WTC11 (cell line): ENCODE results near the gene IFNA10. TPM values are rescaled to one million over a fixed set of nuclear protein-coding genes. Genes with fewer than 3 reads are reported as not detected.
A peak's percentile ranks its signal among the peaks of the same experiment; 100 is the strongest.

ENCODE experiments used
- ATAC-seq: fragments of 200-7000 bp; cut with Tn5 transposase; 2 replicates; pipeline ENCODE4 v1.10.0; 2021; ENCODE audit warnings: mild to moderate bottlenecking, moderate library complexity
- CTCF ChIA-PET: fragments of 300-600 bp; sonication (Branson Sonifier 250); formaldehyde crosslinking; loops from one replicate; lab custom pipeline; 2021; ENCODE audit warnings: antibody characterized with exemption; lab: Charles Lee
- POLR2A ChIA-PET: fragments of 350-600 bp; sonication (Branson Sonifier 250); formaldehyde crosslinking; loops from one replicate; lab custom pipeline; 2021; ENCODE audit warnings: antibody characterized with exemption; lab: Charles Lee
- DNase-seq: peaks from one replicate; pipeline ENCODE4 v3.0.0; 2021; ENCODE audit warnings: low spot score
- H3K27ac Mint-ChIP-seq: 2 replicates; pipeline ENCODE4 v1.8.0; 2021; ENCODE audit warnings: mixed read lengths
- H3K27me3 Mint-ChIP-seq: 2 replicates; pipeline ENCODE4 v1.8.0; 2021; ENCODE audit warnings: low read depth, mild to moderate bottlenecking, moderate library complexity, mixed read lengths
- H3K36me3 Mint-ChIP-seq: 2 replicates; pipeline ENCODE4 v1.8.0; 2021; ENCODE audit warnings: mixed read lengths
- H3K4me1 Mint-ChIP-seq: 2 replicates; pipeline ENCODE4 v1.8.0; 2022; ENCODE audit warnings: mixed read lengths
- H3K4me3 Mint-ChIP-seq: 2 replicates; pipeline ENCODE4 v1.8.0; 2021; ENCODE audit warnings: mild to moderate bottlenecking, moderate library complexity, mixed read lengths
- H3K9me3 Mint-ChIP-seq: 2 replicates; pipeline ENCODE4 v1.8.0; 2021; ENCODE audit warnings: mixed read lengths
- FOXK1 ChIP-seq: sonication (generic); formaldehyde crosslinking; IDR thresholded peaks from 2 replicates; pipeline ENCODE4 v1.8.0; 2022; ENCODE audit warnings: mild to moderate bottlenecking, moderate library complexity, missing genetic modification reagents
- GABPB1 ChIP-seq: sonication (generic); formaldehyde crosslinking; IDR thresholded peaks from 2 replicates; pipeline ENCODE4 v1.8.1; 2023; ENCODE audit warnings: mild to moderate bottlenecking, missing genetic modification reagents
- GRHL2 ChIP-seq: fragments of 250-450 bp; sonication (Bioruptor Pico); IDR thresholded peaks from 2 replicates; pipeline ENCODE4 v1.8.0; 2022; ENCODE audit warnings: mild to moderate bottlenecking, moderate library complexity; ENCODE audit not compliant: insufficient replicate concordance, severe bottlenecking
- GTF2I ChIP-seq: fragments of 250-450 bp; sonication (Bioruptor Pico); conservative IDR thresholded peaks from 2 replicates; pipeline ENCODE4 v1.4.0; 2021; ENCODE audit warnings: mild to moderate bottlenecking
- HMGA2 ChIP-seq: fragments of 250-450 bp; sonication (Bioruptor Pico); IDR thresholded peaks from 2 replicates; pipeline ENCODE4 v1.4.0; 2021; ENCODE audit warnings: mild to moderate bottlenecking, moderate library complexity
- JAZF1 ChIP-seq: fragments of 250-450 bp; sonication (Bioruptor Pico); IDR thresholded peaks from 2 replicates; pipeline ENCODE4 v1.9.0; 2021; ENCODE audit warnings: moderate library complexity, mild to moderate bottlenecking, inconsistent platforms
- MYBL2 ChIP-seq: sonication (generic); formaldehyde crosslinking; IDR thresholded peaks from 2 replicates; pipeline ENCODE4 v1.8.1; 2023; ENCODE audit warnings: mild to moderate bottlenecking, moderate library complexity, missing genetic modification reagents
- NFATC4 ChIP-seq: fragments of 250-450 bp; sonication (Bioruptor Pico); IDR thresholded peaks from 2 replicates; pipeline ENCODE4 v1.9.0; 2021; ENCODE audit warnings: mild to moderate bottlenecking
- NR3C1 ChIP-seq: sonication (generic); formaldehyde crosslinking; conservative IDR thresholded peaks from 2 replicates; pipeline ENCODE4 v1.8.1; 2023; ENCODE audit warnings: low read depth, mild to moderate bottlenecking, missing genetic modification reagents
- OVOL2 ChIP-seq: fragments of 250-450 bp; sonication (Bioruptor Pico); IDR thresholded peaks from 2 replicates; pipeline ENCODE4 v1.9.0; 2021; ENCODE audit warnings: mild to moderate bottlenecking, borderline replicate concordance
- RELA ChIP-seq: sonication (generic); formaldehyde crosslinking; IDR thresholded peaks from 2 replicates; pipeline ENCODE4 v1.8.1; 2022; ENCODE audit warnings: missing genetic modification reagents, mild to moderate bottlenecking, borderline replicate concordance
- SMAD4 ChIP-seq: sonication (generic); formaldehyde crosslinking; IDR thresholded peaks from 2 replicates; pipeline ENCODE4 v1.8.0; 2022; ENCODE audit warnings: mild to moderate bottlenecking, missing genetic modification reagents
- ZNF138 ChIP-seq: sonication (generic); formaldehyde crosslinking; conservative IDR thresholded peaks from 2 replicates; pipeline ENCODE4 v1.8.1; 2022; ENCODE audit warnings: mild to moderate bottlenecking, moderate library complexity, missing genetic modification reagents
- ZNF263 ChIP-seq: sonication (generic); formaldehyde crosslinking; IDR thresholded peaks from 2 replicates; pipeline ENCODE4 v1.8.1; 2022; ENCODE audit warnings: low read depth, mild to moderate bottlenecking, moderate library complexity, missing genetic modification reagents
- ZNF416 ChIP-seq: fragments of 250-450 bp; sonication (Bioruptor Pico); IDR thresholded peaks from 2 replicates; pipeline ENCODE4 v1.9.0; 2021; ENCODE audit warnings: mild to moderate bottlenecking, inconsistent platforms
- ZNF532 ChIP-seq: fragments of 250-450 bp; sonication (Bioruptor Pico); IDR thresholded peaks from 2 replicates; pipeline ENCODE4 v1.9.0; 2021; ENCODE audit warnings: mild to moderate bottlenecking, borderline replicate concordance
- ZNF671 ChIP-seq: fragments of 250-450 bp; sonication (Bioruptor Pico); IDR thresholded peaks from 2 replicates; pipeline ENCODE4 v1.8.0; 2021; ENCODE audit warnings: mild to moderate bottlenecking
- total RNA-seq: library from RNA; stranded (reverse); gene quantifications from 3 replicates; pipeline ENCODE4 v1.2.3, GENCODE V29; 2021
- TF ChIP-seq, protein P1 (sequence below): sonication (generic); formaldehyde crosslinking; IDR thresholded peaks from 2 replicates; pipeline ENCODE4 v1.8.0; 2022; ENCODE audit warnings: missing genetic modification reagents
- TF ChIP-seq, protein P2 (sequence below): sonication (generic); formaldehyde crosslinking; IDR thresholded peaks from 2 replicates; pipeline ENCODE4 v1.8.1; 2023; ENCODE audit warnings: mild to moderate bottlenecking, missing genetic modification reagents, moderate library complexity
- TF ChIP-seq, protein P3 (sequence below): sonication (generic); formaldehyde crosslinking; IDR thresholded peaks from 2 replicates; pipeline ENCODE4 v1.8.0; 2022; ENCODE audit warnings: mild to moderate bottlenecking, missing genetic modification reagents
- TF ChIP-seq, protein P4 (sequence below): fragments of 250-450 bp; sonication (Bioruptor Pico); IDR thresholded peaks from 2 replicates; pipeline ENCODE4 v2.1.2; 2022; ENCODE audit warnings: mild to moderate bottlenecking, moderate library complexity

The IFNA10 gene
- total RNA-seq, 1 experiment from 2014 or later, result not detected

DNA sequence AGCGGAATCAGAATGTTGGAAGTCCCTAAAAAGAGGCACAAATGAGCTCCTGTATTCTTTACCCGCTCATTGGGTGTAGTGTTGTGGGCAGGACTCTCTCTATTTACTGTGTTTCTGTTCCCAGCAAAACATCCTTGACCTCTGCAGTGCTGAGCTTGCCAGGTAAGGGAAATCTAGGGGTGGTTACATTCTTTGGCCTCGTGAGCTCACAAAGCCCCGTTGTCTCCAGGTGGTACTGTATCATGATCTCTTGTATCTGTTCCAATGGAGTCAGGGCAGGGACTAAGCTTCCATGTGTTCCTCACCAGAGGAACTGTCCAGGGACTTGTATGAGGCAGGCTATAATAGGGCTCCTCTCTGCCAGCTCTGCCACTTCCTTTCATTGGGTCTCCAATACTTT, 44.7 kb upstream of the IFNA10 start:
- peak; percentile 35 for ATAC-seq

DNA sequence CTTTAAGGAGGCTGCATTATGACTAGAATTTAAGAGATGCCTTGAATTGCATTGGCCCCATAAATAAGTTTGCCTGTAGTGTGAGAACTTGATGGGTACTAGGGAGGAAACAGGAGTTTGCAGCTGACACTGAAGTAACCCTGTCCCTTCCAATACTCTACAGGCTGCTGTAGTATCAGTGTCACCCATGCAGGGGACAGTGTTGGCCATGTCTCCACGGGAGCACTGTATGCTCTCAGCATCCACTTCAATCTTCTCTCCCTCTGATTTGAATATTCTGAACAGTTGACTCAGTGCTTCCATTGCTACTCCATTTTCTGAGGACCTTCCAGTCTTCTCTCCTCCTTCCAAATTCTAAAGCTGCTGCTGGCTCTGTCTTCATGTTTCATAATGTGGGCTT, 44.2 kb upstream of the IFNA10 start:
- H3K9me3 Mint-ChIP-seq, result no peaks in the 10 kb centered on the region
- peaks cover 17% of the 10 kb centered on the region for H3K4me1 Mint-ChIP-seq
- TF ChIP-seq MYBL2 (CRISPR knock-in tag) (no peak), ZNF416 (CRISPR knock-in tag) (no peak), GTF2I (no peak), RELA (CRISPR knock-in tag) (no peak)
- no peak overlapping the region for H3K27ac Mint-ChIP-seq
- ATAC-seq (peak; percentile 75), DNase-seq (no peak)
- H3K27me3 Mint-ChIP-seq, result peaks cover 16% of the 10 kb centered on the region
- H3K36me3 Mint-ChIP-seq, result no peaks in the 10 kb centered on the region
- H3K4me3 Mint-ChIP-seq, result no peak overlapping the region
- ChIA-PET CTCF (interaction anchor here (0.6 to 4.7 kb wide), 10 partner anchors 15 to 215 kb away, joined by 3 to 25 read pairs (median 4); no protein-coding TSS in a partner anchor), POLR2A (no interaction called here)

More for the DNA sequence above, 44.7 kb upstream of the IFNA10 start:
- no peaks in the 10 kb centered on the region for H3K9me3 Mint-ChIP-seq
- peaks cover 21% of the 10 kb centered on the region for H3K27me3 Mint-ChIP-seq
- DNase-seq, result no peak
- no peak overlapping the region for H3K4me3 Mint-ChIP-seq
- peaks cover 17% of the 10 kb centered on the region for H3K4me1 Mint-ChIP-seq
- ChIA-PET CTCF (interaction anchor here (0.6 to 4.7 kb wide), 12 partner anchors 9 to 457 kb away, joined by 3 to 25 read pairs (median 4); no protein-coding TSS in a partner anchor), POLR2A (no interaction called here)
- no peak overlapping the region for H3K27ac Mint-ChIP-seq
- TF ChIP-seq OVOL2, result no peak
- no peak for TF ChIP-seq GRHL2 (CRISPR knock-in tag)
- TF ChIP-seq NR3C1 (CRISPR knock-in tag), result no peak
- H3K36me3 Mint-ChIP-seq, result no peaks in the 10 kb centered on the region

DNA sequence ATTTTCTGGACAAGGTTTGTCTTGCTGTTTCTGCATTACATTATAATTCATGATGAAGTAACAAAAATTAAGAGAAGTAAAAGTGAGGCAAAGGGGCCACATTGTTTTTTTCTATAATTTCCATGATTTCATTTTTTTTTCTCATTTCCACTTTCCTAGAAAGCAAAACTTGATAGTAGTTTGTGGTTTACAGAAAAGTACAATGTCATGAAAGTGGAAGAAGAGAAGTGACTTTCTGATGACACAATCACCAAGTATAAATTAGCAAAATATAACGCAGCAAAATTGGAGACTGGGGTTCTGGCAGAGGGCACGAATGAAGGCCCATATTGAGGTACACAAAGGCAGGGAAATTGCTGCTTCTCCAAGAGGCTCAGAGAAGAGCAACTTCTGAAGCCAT, 37.9 kb upstream of the IFNA10 start:
- CTCF ChIA-PET, result no interaction called here
- POLR2A ChIA-PET, result no interaction called here
- peaks cover 5% of the 10 kb centered on the region; the same call in 1 of the 2 replicates for H3K27me3 Mint-ChIP-seq
- no peak overlapping the region for H3K27ac Mint-ChIP-seq
- ATAC-seq (no peak), DNase-seq (no peak)
- H3K9me3 Mint-ChIP-seq, result no peaks in the 10 kb centered on the region
- no peak overlapping the region for H3K4me3 Mint-ChIP-seq
- no peaks in the 10 kb centered on the region for H3K36me3 Mint-ChIP-seq
- no peaks in the 10 kb centered on the region for H3K4me1 Mint-ChIP-seq
- TF ChIP-seq JAZF1 (CRISPR knock-in tag) (no peak), ZNF532 (CRISPR knock-in tag) (no peak), ZNF138 (CRISPR knock-in tag) (no peak), ZNF671 (no peak), GABPB1 (CRISPR knock-in tag) (no peak), HMGA2 (no peak)

GRCh38 chr9:21239911-21240310, 33.0 kb upstream of the IFNA10 start, which contains the start of gene IFNA14:
TSS of gene IFNA14 (minus strand) at chr9:21240005. CDS start at chr9:21239935, 70 bp downstream.
- no peak within 1 kb of the TSS for H3K4me3 Mint-ChIP-seq
- ChIA-PET CTCF (interaction anchor here (1.1 kb wide), 1 partner anchor 13 kb away, joined by 6 read pairs; no protein-coding TSS in a partner anchor), POLR2A (no interaction called here)
- H3K4me1 Mint-ChIP-seq, result no peaks in the 10 kb centered on the region
- no peaks in the 10 kb centered on the region for H3K9me3 Mint-ChIP-seq
- DNase-seq (no peak), ATAC-seq (no peak)
- no peaks in the 10 kb centered on the region for H3K36me3 Mint-ChIP-seq
- H3K27ac Mint-ChIP-seq, result no peak within 1 kb of the TSS
- H3K27me3 Mint-ChIP-seq, result peaks cover 5% of the 10 kb centered on the region
- TF ChIP-seq ZNF263, result no peak
- TF ChIP-seq, protein P1, sequence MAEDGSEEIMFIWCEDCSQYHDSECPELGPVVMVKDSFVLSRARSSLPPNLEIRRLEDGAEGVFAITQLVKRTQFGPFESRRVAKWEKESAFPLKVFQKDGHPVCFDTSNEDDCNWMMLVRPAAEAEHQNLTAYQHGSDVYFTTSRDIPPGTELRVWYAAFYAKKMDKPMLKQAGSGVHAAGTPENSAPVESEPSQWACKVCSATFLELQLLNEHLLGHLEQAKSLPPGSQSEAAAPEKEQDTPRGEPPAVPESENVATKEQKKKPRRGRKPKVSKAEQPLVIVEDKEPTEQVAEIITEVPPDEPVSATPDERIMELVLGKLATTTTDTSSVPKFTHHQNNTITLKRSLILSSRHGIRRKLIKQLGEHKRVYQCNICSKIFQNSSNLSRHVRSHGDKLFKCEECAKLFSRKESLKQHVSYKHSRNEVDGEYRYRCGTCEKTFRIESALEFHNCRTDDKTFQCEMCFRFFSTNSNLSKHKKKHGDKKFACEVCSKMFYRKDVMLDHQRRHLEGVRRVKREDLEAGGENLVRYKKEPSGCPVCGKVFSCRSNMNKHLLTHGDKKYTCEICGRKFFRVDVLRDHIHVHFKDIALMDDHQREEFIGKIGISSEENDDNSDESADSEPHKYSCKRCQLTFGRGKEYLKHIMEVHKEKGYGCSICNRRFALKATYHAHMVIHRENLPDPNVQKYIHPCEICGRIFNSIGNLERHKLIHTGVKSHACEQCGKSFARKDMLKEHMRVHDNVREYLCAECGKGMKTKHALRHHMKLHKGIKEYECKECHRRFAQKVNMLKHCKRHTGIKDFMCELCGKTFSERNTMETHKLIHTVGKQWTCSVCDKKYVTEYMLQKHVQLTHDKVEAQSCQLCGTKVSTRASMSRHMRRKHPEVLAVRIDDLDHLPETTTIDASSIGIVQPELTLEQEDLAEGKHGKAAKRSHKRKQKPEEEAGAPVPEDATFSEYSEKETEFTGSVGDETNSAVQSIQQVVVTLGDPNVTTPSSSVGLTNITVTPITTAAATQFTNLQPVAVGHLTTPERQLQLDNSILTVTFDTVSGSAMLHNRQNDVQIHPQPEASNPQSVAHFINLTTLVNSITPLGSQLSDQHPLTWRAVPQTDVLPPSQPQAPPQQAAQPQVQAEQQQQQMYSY (CRISPR knock-in tag), result no peak
- TF ChIP-seq, protein P2, sequence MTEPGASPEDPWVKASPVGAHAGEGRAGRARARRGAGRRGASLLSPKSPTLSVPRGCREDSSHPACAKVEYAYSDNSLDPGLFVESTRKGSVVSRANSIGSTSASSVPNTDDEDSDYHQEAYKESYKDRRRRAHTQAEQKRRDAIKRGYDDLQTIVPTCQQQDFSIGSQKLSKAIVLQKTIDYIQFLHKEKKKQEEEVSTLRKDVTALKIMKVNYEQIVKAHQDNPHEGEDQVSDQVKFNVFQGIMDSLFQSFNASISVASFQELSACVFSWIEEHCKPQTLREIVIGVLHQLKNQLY (CRISPR knock-in tag), result no peak
- TF ChIP-seq, protein P3, sequence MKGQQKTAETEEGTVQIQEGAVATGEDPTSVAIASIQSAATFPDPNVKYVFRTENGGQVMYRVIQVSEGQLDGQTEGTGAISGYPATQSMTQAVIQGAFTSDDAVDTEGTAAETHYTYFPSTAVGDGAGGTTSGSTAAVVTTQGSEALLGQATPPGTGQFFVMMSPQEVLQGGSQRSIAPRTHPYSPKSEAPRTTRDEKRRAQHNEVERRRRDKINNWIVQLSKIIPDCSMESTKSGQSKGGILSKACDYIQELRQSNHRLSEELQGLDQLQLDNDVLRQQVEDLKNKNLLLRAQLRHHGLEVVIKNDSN, result no peak
- no peak for TF ChIP-seq SMAD4 (CRISPR knock-in tag)
- TF ChIP-seq NFATC4, result no peak
- TF ChIP-seq, protein P4, sequence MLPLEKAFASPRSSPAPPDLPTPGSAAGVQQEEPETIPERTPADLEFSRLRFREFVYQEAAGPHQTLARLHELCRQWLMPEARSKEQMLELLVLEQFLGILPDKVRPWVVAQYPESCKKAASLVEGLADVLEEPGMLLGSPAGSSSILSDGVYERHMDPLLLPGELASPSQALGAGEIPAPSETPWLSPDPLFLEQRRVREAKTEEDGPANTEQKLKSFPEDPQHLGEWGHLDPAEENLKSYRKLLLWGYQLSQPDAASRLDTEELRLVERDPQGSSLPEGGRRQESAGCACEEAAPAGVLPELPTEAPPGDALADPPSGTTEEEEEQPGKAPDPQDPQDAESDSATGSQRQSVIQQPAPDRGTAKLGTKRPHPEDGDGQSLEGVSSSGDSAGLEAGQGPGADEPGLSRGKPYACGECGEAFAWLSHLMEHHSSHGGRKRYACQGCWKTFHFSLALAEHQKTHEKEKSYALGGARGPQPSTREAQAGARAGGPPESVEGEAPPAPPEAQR (CRISPR knock-in tag), result no peak
- TF ChIP-seq FOXK1 (CRISPR knock-in tag), result no peak
